ENCODE results near the gene C3orf22. TPM values are rescaled to one million over a fixed set of nuclear protein-coding genes. Genes with fewer than 3 reads are reported as not detected.
"Not testable (repeated sequence)": the region's sequence is repeated elsewhere in the genome, so short reads cannot be mapped to it uniquely, and the experiment has no call there.

C3orf22 gene
- total and polyA plus RNA-seq, 2 donors, result 0.05 TPM; not detected in 1

DNA sequence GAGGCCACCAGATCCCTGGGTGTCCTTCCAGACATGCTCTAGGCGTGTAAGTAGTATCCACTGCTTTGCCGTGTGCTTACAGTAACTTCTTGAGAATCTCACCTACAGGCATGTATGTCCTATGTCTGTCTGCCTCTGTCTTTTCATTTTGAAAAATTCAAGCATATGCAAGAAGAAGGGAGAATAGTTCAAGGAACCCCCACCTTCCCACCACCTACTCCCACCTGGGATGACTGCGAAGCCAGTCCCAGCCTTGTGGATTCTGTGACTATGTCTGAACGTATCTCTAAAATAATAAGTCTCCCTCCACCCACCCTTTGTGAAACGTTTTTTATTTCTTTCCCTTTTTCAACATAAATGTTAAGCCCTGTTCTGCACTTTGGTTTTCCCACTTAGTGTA lies 19.8 kb downstream of the C3orf22 start:
- no peak overlapping the region for H3K27ac ChIP-seq (ENCODE audit: low read depth in 1 of 2, low read length in 1 of 2)
- no peaks in the 10 kb centered on the region for H3K27me3 ChIP-seq (ENCODE audit: control insufficient read depth in 2 of 2, insufficient read depth in 1 of 2, low read length in 1 of 2)
- WGBS, result 63% methylated on average over 5 of the region's 5 CpGs
- H3K4me1 ChIP-seq (ENCODE audit: control insufficient read depth in 2 of 2, insufficient read depth in 2 of 2, low read length in 2 of 2), result peaks cover 4 to 15% of the 10 kb centered on the region in 2 donors
- H3K9me3 ChIP-seq (ENCODE audit: control insufficient read depth in 2 of 2, insufficient read depth in 1 of 2, low read length in 1 of 2), result peaks cover 0 to 6% of the 10 kb centered on the region in 2 donors
- H3K36me3 ChIP-seq (ENCODE audit: control insufficient read depth in 2 of 2, insufficient read depth in 2 of 2, low read length in 1 of 2), result no peaks in the 10 kb centered on the region
- DNase-seq (ENCODE audit: low read depth in 6 of 9, low spot score in 9 of 9), result no peak
- no peak overlapping the region for H3K4me3 ChIP-seq (ENCODE audit: low read length in 2 of 2)

DNA sequence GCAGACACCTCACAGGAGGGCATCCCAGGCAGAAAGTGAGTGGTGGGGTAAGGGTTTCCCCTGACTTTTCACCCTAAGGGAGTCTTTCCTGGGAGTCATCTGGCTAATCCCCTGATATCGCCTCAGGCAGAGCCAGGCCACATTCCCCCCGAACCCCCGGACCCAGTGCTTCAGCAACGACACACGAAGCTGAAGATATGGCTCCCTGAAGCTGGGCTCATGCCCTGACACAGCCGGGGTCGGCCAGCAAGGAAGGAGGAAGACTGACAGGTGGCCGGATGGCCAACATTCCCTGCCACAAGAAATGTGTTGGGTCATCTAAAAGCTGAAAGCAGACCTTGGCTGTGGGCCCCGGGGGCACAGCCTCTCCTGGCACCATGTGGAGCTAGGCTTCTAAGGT lies 20.4 kb downstream of the C3orf22 start:
- Histone ChIP-seq H3K36me3 (ENCODE audit: control insufficient read depth in 2 of 2, insufficient read depth in 2 of 2, low read length in 1 of 2) (no peaks in the 10 kb centered on the region), H3K27ac (ENCODE audit: low read depth in 1 of 2, low read length in 1 of 2) (no peak overlapping the region), H3K4me1 (ENCODE audit: control insufficient read depth in 2 of 2, insufficient read depth in 2 of 2, low read length in 2 of 2) (peaks cover 4 to 15% of the 10 kb centered on the region in 2 donors), H3K9me3 (ENCODE audit: control insufficient read depth in 2 of 2, insufficient read depth in 1 of 2, low read length in 1 of 2) (peaks cover 0 to 6% of the 10 kb centered on the region in 2 donors), H3K27me3 (ENCODE audit: control insufficient read depth in 2 of 2, insufficient read depth in 1 of 2, low read length in 1 of 2) (no peaks in the 10 kb centered on the region), H3K4me3 (ENCODE audit: low read length in 2 of 2) (no peak overlapping the region)
- no peak for DNase-seq (ENCODE audit: low read depth in 6 of 9, low spot score in 9 of 9)
- 89% methylated on average over 9 of the region's 9 CpGs for WGBS

DNA sequence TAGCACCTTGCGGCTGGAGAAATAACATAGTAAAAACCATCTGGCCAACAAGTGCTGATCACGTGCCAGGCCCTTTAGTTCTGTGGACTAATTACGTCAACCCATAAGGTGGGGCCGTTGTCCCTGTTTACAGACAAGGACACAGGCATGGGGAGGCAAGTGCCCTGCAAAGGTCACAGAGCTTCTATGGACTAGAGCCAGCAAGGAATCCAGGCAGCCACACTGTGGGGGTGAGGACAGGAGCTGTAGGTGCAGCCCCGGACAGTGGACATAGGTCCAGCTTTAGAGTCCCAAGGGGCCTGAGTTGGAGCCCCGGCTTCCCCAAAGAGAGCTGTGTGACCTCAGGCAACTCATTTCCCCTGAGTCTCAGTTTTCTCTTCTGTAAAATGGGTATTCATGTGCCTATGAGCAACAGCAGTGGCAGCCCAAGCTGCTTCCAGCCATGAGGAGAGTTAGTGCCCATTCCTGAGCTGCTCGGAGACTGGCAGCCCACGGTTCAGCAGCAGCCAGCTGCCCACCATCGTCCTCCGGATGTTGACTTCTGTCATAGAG lies 20.9 kb downstream of the C3orf22 start:
- Histone ChIP-seq H3K9me3 (ENCODE audit: control insufficient read depth in 2 of 2, insufficient read depth in 1 of 2, low read length in 1 of 2) (peaks cover 0 to 6% of the 10 kb centered on the region in 2 donors), H3K36me3 (ENCODE audit: control insufficient read depth in 2 of 2, insufficient read depth in 2 of 2, low read length in 1 of 2) (no peaks in the 10 kb centered on the region), H3K27ac (ENCODE audit: low read depth in 1 of 2, low read length in 1 of 2) (no peak overlapping the region), H3K4me1 (ENCODE audit: control insufficient read depth in 2 of 2, insufficient read depth in 2 of 2, low read length in 2 of 2) (peaks cover 4 to 15% of the 10 kb centered on the region in 2 donors), H3K4me3 (ENCODE audit: low read length in 2 of 2) (no peak overlapping the region), H3K27me3 (ENCODE audit: control insufficient read depth in 2 of 2, insufficient read depth in 1 of 2, low read length in 1 of 2) (no peaks in the 10 kb centered on the region)
- no peak for DNase-seq (ENCODE audit: low read depth in 6 of 9, low spot score in 9 of 9)
- WGBS, result 96% methylated on average over 10 of the region's 10 CpGs

DNA sequence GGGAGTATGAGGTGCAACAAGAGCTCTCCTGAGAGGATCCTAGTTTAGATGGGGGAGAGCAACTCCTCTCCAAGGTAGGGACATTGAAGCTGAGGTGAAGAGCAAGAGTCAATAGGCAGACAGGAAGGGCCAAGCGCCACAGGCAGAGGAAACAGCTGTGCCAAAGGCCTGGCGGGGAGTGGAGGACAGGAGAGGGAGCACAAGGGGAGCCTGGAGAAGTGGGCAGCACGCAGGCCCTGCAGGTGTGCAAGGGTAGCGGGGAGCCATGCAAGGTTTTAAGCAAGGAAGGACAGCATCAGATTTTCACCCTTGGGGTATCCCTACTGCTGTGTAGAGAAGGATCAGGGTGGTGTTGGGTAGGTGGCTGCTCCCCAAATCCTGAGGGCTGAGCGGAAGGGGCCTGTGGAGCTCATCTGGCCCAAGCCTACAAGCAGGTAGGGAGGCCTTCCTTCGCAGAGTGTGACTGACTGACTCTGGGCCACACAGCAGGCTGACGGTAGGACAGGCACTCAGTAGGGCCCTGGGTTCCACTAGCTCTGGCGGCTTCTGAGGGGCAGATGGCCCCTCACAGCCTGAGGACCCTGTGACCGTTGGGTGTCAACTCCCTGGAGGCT lies 21.5 kb downstream of the C3orf22 start:
- H3K27ac ChIP-seq (ENCODE audit: low read depth in 1 of 2, low read length in 1 of 2), result no peak overlapping the region
- DNase-seq (ENCODE audit: low read depth in 6 of 9, low spot score in 9 of 9), result no peak
- H3K27me3 ChIP-seq (ENCODE audit: control insufficient read depth in 2 of 2, insufficient read depth in 1 of 2, low read length in 1 of 2), result no peaks in the 10 kb centered on the region
- no peaks in the 10 kb centered on the region for H3K36me3 ChIP-seq (ENCODE audit: control insufficient read depth in 2 of 2, insufficient read depth in 2 of 2, low read length in 1 of 2)
- H3K9me3 ChIP-seq (ENCODE audit: control insufficient read depth in 2 of 2, insufficient read depth in 1 of 2, low read length in 1 of 2), result peaks cover 0 to 2% of the 10 kb centered on the region in 2 donors
- 81% methylated on average over 9 of the region's 9 CpGs for WGBS
- no peak overlapping the region for H3K4me3 ChIP-seq (ENCODE audit: low read length in 2 of 2)
- peaks cover 4 to 15% of the 10 kb centered on the region in 2 donors for H3K4me1 ChIP-seq (ENCODE audit: control insufficient read depth in 2 of 2, insufficient read depth in 2 of 2, low read length in 2 of 2)

DNA sequence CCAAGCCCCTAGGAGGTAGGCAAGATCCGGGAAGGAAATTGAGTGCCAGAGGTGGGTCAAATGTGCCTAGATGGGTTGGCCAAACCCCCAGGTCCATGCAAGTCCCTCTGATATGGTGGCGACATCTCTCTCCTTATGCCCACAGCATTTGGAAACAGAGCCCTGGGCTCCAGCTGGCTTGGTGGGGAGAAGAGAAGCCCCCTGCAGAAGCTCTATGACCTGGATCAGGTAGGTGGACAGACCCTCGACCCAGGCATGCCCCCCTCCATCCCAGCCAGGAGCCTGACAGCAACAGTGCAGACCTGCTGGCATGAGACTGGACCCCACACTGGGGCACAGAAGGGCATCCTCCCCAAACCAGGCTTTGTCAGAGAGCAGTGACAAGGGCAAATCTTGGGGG lies 22.6 kb downstream of the C3orf22 start:
- DNase-seq (ENCODE audit: low read depth in 6 of 9, low spot score in 9 of 9), result no peak
- H3K27me3 ChIP-seq (ENCODE audit: control insufficient read depth in 2 of 2, insufficient read depth in 1 of 2, low read length in 1 of 2), result no peaks in the 10 kb centered on the region
- peaks cover 0 to 2% of the 10 kb centered on the region in 2 donors for H3K9me3 ChIP-seq (ENCODE audit: control insufficient read depth in 2 of 2, insufficient read depth in 1 of 2, low read length in 1 of 2)
- WGBS, result 95% methylated on average over 3 of the region's 3 CpGs
- H3K4me1 ChIP-seq (ENCODE audit: control insufficient read depth in 2 of 2, insufficient read depth in 2 of 2, low read length in 2 of 2), result peaks cover 4 to 11% of the 10 kb centered on the region in 2 donors
- no peak overlapping the region for H3K27ac ChIP-seq (ENCODE audit: low read depth in 1 of 2, low read length in 1 of 2)
- no peak overlapping the region for H3K4me3 ChIP-seq (ENCODE audit: low read length in 2 of 2)
- no peaks in the 10 kb centered on the region for H3K36me3 ChIP-seq (ENCODE audit: control insufficient read depth in 2 of 2, insufficient read depth in 2 of 2, low read length in 1 of 2)

DNA sequence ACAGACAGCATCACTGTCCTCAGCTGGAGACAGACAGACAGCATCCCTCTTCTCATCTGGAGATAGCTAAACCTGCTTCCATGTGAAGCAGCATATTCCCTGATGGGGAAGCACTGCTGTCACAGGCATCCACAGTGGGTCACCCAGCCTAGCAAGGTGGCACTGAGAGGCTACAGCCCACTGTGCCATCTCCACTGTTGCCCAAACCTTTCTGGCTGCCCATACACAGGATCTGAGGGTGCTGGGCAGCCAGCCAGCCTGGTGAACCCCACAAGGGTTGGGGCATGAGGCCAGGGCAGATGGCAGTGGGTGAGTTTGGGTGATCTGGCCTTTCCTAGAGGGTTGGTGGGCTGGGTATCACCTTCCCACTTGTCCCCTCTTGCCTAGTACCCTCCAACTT lies 23.1 kb downstream of the C3orf22 start:
- no peak for DNase-seq (ENCODE audit: low read depth in 6 of 9, low spot score in 9 of 9)
- Histone ChIP-seq H3K27ac (ENCODE audit: low read depth in 1 of 2, low read length in 1 of 2) (no peak overlapping the region), H3K9me3 (ENCODE audit: control insufficient read depth in 2 of 2, insufficient read depth in 1 of 2, low read length in 1 of 2) (peaks cover 0 to 2% of the 10 kb centered on the region in 2 donors)

DNA sequence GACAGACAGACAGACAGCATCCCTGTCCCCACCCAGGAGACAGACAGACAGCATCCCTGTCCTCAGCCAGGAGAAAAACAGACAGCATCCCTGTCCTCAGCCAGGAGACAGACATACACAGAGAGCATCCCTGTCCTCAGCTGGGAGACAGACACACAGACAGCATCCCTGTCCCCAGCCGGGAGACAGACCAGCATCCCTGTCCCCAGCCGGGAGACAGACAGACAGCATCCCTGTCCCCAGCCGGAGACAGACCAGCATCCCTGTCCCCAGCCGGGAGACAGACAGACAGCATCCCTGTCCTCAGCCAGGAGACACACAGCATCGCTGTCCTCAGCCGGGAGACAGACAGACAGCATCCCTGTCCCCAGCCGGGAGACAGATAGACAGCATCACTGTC lies 24.0 kb downstream of the C3orf22 start:
- WGBS, result 96% methylated on average over 7 of the region's 7 CpGs
- H3K27ac ChIP-seq (ENCODE audit: low read depth in 1 of 2, low read length in 1 of 2); DNase-seq (ENCODE audit: low read depth in 6 of 9, low spot score in 9 of 9); H3K4me3 ChIP-seq (ENCODE audit: low read length in 2 of 2); H3K36me3 ChIP-seq (ENCODE audit: control insufficient read depth in 2 of 2, insufficient read depth in 2 of 2, low read length in 1 of 2); H3K27me3 ChIP-seq (ENCODE audit: control insufficient read depth in 2 of 2, insufficient read depth in 1 of 2, low read length in 1 of 2); H3K9me3 ChIP-seq (ENCODE audit: control insufficient read depth in 2 of 2, insufficient read depth in 1 of 2, low read length in 1 of 2): not testable (repeated sequence)
- peaks cover 7 to 14% of the 10 kb centered on the region in 2 donors for H3K4me1 ChIP-seq (ENCODE audit: control insufficient read depth in 2 of 2, insufficient read depth in 2 of 2, low read length in 2 of 2)

More for the DNA sequence above, 23.1 kb downstream of the C3orf22 start:
- no peaks in the 10 kb centered on the region for H3K36me3 ChIP-seq (ENCODE audit: control insufficient read depth in 2 of 2, insufficient read depth in 2 of 2, low read length in 1 of 2)
- H3K4me3 ChIP-seq (ENCODE audit: low read length in 2 of 2), result no peak overlapping the region
- H3K27me3 ChIP-seq (ENCODE audit: control insufficient read depth in 2 of 2, insufficient read depth in 1 of 2, low read length in 1 of 2), result no peaks in the 10 kb centered on the region
- H3K4me1 ChIP-seq (ENCODE audit: control insufficient read depth in 2 of 2, insufficient read depth in 2 of 2, low read length in 2 of 2), result peaks cover 0 to 11% of the 10 kb centered on the region in 2 donors

DNA sequence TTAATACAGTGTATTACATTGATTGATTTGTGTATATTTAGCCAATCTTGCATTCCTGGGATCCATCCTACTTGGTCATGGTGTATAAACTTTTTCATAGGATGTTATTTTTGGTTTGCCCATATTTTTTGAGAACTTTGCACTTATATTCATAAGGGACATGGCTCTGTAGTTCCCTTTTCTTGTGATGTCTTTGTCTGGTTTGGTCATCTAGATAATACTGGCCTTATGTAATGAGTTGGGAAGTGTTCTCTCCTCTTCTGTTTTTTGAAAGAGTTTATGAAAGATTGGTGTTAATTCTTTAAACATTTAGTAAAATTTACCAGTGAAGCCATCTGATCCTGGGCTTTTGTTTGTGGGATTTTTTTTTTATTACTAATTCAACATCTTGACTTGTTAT lies 25.2 kb downstream of the C3orf22 start:
- Histone ChIP-seq H3K4me1 (ENCODE audit: control insufficient read depth in 2 of 2, insufficient read depth in 2 of 2, low read length in 2 of 2) (peaks cover 11 to 25% of the 10 kb centered on the region in 2 donors), H3K36me3 (ENCODE audit: control insufficient read depth in 2 of 2, insufficient read depth in 2 of 2, low read length in 1 of 2) (no peaks in the 10 kb centered on the region), H3K27me3 (ENCODE audit: control insufficient read depth in 2 of 2, insufficient read depth in 1 of 2, low read length in 1 of 2) (no peaks in the 10 kb centered on the region), H3K4me3 (ENCODE audit: low read length in 2 of 2) (no peak overlapping the region), H3K27ac (ENCODE audit: low read depth in 1 of 2, low read length in 1 of 2) (no peak overlapping the region), H3K9me3 (ENCODE audit: control insufficient read depth in 2 of 2, insufficient read depth in 1 of 2, low read length in 1 of 2) (no peaks in the 10 kb centered on the region)
- DNase-seq (ENCODE audit: low read depth in 6 of 9, low spot score in 9 of 9), result no peak

DNA sequence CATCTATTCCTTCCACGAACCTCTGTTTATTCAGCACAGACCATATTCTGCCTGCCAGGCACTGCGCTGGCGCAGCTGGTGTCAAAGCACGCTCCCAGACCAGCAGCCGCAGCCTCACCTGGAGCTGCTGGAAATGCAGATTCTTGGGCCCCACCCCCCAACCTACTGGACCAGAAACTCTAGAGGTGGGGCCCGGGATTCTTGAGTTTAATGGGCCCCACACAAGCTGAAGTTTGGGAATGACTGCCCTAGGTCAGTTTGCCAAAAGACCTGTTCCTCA lies 27.7 kb downstream of the C3orf22 start:
- no peaks in the 10 kb centered on the region for H3K9me3 ChIP-seq (ENCODE audit: control insufficient read depth in 2 of 2, insufficient read depth in 1 of 2, low read length in 1 of 2)
- H3K27ac ChIP-seq (ENCODE audit: low read depth in 1 of 2, low read length in 1 of 2), result no peak overlapping the region
- no peak for DNase-seq (ENCODE audit: low read depth in 6 of 9, low spot score in 9 of 9)
- H3K27me3 ChIP-seq (ENCODE audit: control insufficient read depth in 2 of 2, insufficient read depth in 1 of 2, low read length in 1 of 2), result peaks cover 0 to 3% of the 10 kb centered on the region in 2 donors
- H3K4me3 ChIP-seq (ENCODE audit: low read length in 2 of 2), result no peak overlapping the region
- peaks cover 11 to 35% of the 10 kb centered on the region in 2 donors for H3K4me1 ChIP-seq (ENCODE audit: control insufficient read depth in 2 of 2, insufficient read depth in 2 of 2, low read length in 2 of 2)
- 96% methylated on average over 6 of the region's 6 CpGs for WGBS
- H3K36me3 ChIP-seq (ENCODE audit: control insufficient read depth in 2 of 2, insufficient read depth in 2 of 2, low read length in 1 of 2), result no peaks in the 10 kb centered on the region

Data from thymus (tissue), 11 donors.